Fibroblast of skin of abdomen (primary cell): Measurements from ENCODE around the gene GPR35.
"Not testable (repeated sequence)": the region's sequence is repeated elsewhere in the genome, so short reads cannot be mapped to it uniquely, and the experiment has no call there.

Experiments used
- DNase-seq: peaks from one replicate; pipeline ENCODE4 v3.0.0-alpha.2; 2013

Gene GPR35

DNA sequence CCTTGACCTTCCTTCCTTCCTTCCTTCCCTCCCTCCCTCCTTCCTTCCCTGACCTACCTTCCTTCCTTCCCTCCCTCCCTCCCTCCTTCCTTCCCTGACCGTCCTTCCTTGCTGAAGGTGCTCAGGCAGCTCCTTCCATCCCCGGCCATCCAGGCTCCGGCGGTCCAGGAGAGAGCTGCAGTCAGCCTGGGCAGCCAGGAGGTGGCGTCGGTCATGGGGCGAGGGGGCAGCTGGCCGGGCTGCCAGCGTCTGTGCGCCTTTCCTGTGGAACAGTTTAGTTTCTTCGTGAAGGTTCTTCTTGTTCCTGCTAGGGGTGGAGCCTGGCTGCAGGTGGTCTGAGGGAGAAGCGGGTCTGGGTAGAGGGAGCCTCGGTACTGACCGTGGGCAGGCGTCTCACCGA, 15.7 kb downstream of the GPR35 start:
- no peak for DNase-seq

DNA sequence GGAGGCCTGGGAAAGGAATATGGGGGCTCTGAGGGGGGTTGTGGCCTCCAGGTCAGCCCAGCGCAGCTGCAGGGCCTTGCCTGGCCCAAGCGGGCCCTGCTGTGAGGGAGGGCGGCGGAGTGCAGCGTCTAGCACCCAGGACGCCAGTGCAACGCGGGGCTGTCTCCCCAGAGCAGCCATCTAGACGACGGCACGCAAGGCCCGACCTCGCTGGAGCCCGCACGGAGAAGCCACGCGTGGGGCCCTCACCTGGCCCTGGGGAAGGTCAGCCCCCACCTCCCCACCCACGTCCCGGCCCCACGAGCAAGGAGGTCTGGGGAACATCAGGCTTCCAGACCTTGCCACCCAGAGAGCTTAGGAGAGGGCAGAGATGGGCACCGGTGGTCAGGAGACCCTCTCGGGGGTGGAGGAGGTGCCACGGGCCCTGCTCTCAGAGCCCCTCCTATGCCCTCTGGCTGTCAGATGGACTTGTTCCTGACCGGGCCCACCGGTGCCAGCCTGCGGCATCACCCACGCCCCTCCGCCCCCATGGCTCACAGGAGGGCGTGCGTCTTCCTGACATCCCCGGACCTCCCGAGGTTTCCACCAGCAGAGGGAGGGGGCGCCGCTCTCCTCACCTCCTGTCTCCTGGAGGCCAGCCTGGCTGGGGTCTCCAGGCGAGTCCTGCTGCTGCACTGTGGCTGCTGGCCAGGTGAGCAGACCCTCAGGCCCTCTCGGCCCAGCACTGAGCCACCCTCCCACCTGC, 17.0 kb downstream of the GPR35 start:
- no peak for DNase-seq

DNA sequence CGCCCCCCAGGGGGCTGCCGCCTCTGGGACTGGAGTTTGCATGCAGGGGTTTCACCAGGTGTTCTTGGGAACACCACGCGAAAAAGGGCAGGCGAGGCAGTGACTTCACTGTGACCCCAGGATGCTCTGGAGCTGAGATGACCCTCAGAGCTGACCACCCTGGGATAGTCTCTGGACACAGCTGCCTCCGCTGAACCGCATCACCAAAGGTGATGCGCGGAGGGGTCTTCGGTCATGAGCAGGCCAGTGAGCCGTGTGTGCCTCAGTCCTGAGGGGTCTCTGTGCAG, 17.5 kb downstream of the GPR35 start:
- DNase-seq: no peak

DNA sequence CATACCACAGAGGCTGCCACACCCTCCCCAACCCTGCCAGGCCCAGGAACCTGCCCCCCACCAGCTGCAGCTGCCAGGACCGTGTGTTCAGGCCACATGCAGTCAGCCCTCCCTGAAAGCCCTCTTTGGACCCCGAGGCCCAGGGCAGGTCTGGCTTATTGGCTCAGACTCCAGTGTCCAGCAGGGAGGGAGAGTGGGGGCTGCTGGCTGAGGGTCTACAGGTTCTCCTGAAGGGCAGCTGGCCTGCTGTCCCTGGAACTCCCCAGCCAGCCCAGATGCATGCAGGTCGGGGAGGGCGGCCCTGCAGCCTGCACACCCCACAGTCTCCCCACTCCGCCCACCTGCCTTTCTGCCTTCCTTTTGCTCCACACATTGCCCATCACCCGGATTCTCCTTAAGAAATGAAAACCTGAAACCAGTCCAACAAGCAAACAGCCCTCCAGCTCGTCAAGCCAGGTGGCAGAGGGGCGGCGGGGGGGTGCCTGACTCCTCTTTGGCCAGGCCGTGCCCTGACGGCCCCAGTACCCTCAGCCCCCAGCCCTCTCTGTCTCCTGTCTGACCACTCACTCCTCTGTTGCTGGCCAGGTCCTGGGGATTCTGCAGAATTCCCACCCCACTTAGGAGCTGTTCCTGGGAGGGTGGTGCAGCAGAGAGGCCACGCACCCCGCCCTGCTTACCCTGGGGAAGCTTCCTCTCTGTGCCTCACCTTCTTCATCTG, 18.0 kb downstream of the GPR35 start:
- no peak for DNase-seq

DNA sequence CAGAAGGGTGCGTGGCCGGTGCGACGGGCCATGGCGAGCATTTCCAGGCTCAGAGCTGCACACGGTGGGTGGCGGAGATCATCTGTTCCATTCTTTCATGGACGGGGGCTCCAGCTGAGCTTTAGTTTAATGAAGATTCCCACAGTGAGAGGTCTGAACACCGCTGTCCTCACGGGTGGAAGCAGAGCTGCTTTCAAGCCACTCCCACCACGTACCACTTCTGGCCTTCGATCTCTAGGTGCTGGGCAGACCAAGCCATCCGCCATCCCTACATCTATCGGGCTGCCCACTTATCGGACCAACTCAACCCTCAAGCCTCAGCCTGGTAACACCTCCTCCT, 18.5 kb downstream of the GPR35 start:
- no peak for DNase-seq

DNA sequence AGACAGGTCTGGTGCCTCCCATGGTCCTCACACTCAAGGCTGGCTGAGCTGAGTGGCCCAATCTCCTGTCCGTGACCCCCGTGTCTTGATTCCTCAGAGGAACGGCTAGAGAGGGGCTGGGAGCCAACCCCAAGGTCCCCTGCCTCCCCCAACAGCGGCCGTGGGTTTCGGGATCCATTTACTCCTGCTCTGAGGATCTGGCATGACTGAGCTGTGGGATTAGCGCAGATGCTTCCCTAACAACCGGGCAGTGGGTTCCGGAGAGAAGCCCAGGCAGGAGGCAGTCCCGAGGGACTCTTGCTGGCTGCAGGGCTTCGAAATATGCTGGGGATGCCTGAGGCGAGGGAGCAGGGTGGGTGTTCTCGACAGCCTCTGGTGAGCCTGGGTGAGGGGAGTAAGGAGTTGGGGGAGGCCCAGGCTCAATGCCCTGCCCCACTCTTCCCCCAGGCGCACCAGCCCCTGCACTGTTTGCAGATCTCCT, 18.9 kb downstream of the GPR35 start:
- DNase-seq: no peak

DNA sequence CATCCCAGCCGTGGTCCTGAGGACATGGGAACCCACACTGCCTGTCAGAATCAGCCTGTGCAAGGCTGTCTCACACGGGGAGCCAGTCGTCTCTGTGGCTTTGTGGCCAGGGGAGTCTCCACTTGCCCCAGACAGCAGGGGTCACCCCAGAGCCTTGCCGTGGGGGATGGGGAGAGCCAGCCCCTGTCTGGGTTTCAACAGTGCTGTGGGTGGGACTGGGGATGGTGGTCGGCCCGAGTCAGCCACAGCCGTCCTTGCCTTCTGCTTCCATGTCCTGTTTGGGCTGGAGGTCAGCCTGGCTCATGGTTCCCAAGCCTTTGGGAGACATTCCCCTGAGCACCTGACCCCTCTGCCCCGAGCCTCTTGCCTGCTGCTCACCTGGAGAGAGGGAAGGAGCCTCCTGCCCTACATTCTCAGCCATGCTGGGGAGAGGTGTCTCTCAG, 19.6 kb downstream of the GPR35 start:
- no peak for DNase-seq

DNA sequence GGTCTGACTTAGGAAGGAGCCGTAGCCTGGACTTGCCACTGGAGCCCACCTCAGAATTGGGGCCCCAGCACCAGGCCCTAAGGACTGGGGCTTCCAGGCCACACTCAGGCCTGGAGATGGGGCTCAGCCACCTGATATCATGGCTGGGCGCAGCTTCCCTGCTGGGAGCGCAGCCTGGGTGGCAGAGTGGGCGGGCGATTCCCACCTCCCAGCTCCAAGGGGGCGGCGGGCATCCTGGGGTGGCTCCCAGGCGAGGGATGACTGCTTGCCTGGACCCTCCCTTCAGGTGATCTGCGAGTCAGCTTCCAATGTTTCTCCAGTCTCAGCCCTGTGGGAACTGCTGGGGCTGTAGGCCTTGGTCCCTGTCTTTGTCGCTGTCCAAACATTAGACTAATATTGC, 20.1 kb downstream of the GPR35 start:
- DNase-seq: no peak

DNA sequence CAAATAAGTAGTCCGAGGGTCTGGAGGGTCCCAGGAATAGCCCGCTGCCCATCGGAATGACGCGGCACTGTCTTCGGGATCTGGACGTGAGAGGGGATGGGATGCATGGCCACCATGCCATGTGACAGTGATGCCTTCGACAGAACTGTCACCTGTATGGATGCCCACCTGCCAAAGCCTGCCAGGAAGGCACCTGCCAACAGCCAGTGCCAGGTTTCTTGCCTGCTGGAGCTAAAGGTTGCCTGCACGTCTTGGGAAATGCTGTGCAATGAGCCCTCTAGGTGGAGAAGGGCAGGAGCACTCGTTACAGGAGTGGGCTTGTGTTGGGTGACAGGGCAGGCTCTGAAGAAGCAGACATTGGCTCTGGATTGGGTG, 20.5 kb downstream of the GPR35 start:
- DNase-seq: no peak

DNA sequence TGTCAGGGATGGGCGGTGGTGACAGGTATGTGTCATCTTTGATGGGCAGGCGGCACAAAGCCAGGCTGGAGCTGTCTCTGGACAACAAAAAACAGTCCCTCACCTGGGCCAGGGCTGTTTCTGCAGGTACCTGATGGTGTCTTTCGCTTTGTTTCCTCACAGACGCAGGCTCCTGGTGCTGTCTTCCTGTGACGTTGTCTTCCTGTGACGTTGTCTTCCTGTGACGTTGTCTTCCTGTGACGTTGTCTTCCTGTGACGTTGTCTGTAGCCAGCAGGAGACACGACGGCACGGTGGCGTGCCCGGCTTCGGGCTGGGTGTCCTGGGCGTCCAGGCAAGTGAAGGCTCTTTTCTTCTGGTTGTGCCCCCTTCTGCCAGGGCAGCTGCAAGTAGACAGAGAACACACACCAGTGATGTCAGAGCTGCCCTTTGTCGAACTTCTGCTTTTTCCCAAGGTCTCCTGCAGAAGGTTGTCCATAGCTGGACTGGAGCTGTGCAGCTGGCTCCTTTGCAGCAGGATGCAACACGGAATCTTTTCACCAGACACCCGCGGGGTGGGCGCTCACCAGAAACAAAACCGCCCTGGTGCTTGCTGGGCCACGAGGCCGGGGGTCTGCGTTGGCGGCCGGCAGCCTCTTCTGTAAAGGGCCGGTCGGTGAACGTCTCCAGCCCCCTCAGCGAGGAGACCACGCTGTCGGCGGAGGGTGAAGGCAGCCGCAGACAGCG, 21.1 kb downstream of the GPR35 start:
- no peak for DNase-seq

DNA sequence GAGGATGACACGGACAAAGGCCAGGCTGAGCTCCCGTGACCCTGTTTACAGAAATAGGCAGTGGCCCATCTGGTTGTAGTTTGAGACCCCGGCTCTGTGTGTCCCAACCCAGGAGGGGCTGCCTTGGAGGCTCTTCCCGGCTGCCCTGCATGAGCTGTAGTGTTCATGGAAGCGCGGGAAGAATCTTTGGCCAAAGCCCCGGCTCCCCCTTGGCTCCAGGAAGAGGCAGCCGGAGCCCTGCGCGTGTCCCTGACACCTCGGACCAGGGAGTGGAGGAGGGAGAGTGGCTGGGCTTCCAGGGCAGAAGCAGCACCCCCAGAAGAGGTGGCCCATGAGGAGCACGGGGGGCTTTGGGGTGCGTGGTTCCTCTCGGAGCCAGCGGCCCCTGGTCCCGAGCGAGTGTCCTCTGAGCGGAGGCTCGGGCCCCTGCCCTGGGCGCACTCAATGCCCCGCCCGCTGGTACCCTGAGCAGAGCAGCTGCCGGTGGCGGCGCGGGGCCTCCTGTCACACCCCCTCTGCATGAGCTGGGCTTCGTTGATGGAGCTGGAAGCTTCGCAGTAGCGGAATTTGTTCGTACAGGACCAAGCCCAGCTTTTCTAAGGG, 21.7 kb downstream of the GPR35 start:
- DNase-seq: no peak

DNA sequence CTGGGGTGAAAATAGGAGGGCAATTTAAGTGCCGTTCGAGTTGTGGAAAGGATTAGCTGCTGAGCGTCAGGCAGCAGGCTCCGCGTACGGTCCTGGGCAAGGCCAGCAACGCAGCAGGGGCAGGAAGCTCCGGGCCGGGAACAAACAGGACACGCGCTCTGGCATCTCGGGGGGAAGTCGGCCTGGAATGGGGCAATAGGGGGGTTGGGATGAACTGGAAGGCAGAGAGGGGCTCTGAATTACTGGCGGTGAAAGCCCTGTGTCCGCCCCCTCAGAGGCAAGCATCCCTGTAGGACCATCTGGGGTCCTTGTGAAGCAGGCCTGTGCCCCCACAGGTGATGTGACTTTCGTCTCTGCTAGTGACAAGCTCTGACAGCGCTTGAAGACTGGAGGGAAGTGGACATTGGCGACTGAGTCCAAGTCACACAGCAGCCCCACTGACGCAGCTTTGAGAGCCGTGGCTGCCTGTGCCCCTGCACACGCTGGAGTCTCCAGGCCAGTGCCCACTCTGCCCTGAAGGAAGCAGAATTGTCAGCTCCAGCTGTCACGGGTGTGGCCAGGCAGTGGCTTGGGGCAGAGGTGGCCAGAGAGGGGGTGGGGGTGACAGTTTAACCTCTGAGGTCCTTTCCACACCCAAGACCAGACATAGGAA, 22.3 kb downstream of the GPR35 start:
- DNase-seq: no peak

DNA sequence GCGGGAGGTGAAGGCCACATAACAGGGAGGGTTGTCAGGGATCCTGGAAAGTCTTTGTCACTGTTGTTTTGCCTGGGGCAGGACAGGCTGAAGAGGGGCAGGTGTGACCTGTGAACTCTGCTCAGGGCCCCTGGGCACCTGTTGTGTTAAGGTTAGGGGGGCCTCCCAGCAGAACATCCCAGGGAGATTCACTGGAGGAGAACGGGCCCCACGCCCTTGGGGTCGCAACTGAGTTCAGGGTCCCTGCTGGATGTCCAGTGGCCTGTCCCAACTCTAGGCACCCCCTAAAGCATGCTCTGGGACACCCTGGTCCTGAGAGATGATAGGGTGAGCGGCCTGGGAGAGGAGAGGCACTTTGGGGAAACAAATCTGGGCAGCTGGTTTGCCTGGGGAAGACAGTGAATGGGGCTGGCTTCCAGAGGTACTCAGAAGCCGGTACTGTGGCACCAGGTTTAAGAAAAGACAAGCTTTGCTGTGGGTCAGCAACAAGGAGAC, 22.9 kb downstream of the GPR35 start:
- DNase-seq: no peak

DNA sequence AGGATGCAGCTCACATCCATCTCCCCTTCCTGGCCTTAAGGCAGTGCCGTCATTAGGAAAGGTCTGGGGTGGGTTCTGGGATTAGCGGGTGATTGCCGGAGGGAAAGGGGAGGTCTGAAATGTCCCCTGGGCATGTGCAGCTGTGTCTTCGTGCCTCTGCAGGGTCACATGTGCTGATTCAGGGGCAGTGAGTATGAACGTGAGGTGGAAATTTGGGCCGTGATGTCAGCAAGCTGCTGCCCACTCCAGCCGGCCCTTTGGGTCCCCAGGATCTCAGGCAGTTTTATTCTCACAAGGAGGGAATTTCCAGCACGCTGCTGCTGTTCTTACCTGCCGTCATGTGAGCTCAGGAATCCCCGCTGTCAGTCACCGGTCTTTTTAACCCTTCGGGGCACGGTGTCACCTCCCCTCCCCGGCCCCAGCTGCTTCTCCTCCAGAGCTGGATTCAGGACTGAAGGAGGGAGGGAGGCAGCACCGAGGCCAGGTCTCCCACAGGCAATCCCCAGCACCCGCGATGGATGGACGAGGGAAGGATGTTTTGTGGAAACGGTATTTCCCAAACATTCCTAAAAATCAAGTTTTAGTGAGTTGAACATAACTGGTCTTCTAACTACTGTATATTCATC, 23.5 kb downstream of the GPR35 start:
- no peak for DNase-seq

DNA sequence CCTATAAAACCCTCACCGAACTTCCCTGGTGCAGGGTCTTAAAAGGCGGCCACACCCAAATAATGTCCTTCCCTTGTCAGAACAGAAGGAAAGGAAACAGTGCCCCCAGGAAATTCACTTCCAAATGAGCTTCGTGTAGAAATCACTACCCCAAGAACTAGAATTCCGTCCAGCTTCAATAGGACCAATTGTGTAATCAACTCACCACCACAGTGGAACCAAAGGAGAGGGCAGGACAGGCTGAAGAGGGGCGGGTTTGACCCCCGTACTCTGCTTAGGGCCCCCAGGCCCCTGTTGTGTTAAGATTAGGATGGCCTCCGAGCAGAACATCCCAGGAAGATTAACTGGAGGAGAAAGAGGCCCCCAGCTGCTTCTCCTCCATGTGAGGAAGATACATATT, 24.1 kb downstream of the GPR35 start:
- no peak for DNase-seq

DNA sequence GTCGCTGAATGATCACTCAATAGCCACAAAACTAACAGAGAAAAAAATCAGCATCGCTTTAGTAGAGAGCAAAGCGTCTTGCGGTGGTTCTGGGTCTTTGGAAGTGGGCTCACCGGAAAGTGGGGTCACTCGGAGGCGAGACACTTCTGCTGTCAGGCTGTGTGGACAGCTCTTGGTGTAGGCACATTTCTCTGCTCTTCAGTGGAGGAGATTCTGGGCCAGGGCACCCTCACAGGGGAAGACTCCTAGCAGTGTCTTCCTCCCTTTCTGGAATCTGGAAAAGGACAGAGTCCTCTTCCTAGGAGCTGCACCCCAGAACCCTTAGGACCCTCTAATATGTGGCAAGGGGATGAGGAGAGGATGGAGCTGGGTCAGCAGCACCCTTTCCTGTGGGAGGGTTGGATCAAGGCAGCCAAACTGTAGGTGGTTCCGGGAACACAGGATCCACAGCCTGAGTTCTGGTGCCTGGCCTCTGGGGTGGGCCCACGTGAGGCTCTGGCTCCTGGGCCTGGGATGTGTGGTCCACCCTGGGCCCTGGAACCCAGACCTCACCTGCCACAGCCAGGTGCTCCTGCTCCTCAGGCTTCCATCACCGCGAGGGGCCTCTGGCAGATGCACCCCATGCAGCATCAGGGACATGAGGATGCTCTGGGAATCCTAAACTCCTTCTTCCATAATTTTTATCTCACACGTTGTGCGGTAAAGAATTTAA, 25.1 kb downstream of the GPR35 start:
- no peak for DNase-seq

DNA sequence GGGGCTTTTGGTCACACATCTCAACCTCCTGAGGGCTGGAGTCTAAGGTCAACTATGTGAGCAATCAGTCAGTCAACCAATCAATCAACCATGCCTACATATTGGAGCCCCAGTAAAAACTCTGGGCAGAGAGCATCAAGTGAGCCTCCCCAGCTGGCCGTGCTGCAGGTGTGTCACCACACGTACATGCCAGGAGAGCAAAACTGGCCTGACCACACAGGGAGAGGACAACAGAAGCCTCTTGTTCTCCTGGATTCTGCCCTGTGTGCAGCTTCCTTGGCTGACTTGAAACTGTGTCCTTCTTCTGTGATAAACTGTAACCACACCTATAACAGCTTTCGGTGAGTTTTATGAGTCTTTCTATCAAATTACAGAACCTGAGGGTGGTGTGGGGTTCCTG, 25.9 kb downstream of the GPR35 start:
- no peak for DNase-seq

DNA sequence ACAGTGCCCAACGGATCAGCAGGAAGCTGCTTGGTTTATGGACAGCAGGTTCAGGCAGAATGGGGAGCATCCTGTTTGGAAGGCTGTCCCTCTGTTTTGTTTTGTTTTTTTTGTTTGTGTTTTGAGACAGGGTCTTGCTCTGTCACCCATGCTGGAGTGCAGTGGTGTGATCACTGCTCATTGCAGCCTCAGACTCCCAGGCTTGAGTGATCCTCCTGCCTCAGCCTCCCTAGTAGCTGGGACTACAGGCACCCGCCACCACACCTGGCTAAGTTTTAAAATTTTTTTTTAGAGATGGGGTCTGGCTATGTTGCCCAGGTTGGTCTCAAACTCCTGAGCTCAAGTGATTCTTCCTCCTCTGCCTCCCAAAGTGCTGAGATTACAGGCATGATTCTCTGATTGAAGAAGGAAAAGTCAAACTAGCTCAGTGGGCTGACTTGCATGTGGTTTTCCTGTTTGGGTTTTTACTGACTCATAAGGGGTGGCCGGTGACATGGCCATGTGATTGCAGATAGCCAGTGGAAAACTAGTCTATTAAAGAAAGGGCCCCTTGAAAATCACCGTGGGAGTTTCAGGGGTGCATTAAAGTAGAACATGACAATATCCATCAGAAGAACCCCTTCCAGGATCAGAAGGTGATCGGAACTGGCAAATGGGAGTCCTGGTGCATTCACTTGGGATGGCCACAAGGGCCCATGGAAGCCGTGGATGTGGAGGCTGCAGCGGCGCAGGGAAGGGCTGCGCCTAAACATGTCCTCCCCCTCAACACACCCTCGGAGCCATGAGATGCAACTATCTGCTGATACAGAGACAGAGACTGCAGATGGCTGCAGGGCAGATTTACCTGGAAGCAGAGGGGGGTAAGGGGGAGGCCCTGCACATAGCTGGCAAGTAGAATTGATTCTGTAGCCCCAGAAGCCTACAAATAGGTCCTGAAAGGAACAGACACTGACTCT, 30.9 kb downstream of the GPR35 start:
- DNase-seq: peak; percentile 7

DNA sequence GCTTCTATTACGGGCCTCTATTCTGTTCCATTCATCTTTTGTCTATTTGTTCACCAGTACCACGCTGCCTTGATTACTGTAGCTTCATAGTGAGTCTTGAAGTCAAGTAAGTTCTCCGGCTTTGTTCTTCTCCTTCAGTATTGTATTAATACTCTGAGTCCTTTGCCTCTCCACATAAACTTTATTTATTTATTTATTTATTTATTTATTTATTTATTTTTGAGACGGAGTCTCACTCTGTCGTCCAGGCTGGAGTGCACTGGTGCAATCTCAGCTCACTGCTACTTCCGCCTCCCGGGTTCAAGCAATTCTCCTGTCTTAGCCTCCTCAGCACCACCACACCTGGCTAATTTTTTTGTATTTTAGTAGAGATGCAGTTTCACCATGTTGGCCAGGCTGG, 34.6 kb downstream of the GPR35 start:
- DNase-seq: not testable (repeated sequence)

DNA sequence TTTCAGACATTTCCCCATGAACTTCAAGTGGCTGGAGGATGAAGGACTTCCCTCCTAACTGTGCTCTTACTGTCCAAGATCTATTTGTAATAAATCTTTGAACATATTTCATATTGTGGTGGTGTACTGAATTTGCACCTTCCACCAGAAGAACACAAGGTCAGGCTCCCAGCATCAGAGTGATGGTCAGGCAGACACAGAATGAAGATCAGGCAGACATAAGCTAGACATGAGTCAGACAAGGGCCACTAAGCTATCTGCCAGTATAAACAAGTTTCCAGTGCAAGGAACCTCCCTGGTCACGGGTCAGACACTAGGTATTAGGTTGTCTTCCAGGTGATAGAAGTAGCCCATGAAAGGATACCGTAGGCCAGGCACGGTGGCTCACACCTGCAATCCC, 37.4 kb downstream of the GPR35 start:
- DNase-seq: no peak
